Central memory CD4-positive, alpha-beta T cell (primary cell): ENCODE measurements around the gene CYB5B.
A peak's percentile ranks its signal among the peaks of the same experiment; 100 is the strongest.
"Not testable (repeated sequence)": the region's sequence is repeated elsewhere in the genome, so short reads cannot be mapped to it uniquely, and the experiment has no call there.

Source experiments
- DNase-seq: peaks from one replicate; pipeline ENCODE4 v3.0.0; 2022

Gene CYB5B

DNA sequence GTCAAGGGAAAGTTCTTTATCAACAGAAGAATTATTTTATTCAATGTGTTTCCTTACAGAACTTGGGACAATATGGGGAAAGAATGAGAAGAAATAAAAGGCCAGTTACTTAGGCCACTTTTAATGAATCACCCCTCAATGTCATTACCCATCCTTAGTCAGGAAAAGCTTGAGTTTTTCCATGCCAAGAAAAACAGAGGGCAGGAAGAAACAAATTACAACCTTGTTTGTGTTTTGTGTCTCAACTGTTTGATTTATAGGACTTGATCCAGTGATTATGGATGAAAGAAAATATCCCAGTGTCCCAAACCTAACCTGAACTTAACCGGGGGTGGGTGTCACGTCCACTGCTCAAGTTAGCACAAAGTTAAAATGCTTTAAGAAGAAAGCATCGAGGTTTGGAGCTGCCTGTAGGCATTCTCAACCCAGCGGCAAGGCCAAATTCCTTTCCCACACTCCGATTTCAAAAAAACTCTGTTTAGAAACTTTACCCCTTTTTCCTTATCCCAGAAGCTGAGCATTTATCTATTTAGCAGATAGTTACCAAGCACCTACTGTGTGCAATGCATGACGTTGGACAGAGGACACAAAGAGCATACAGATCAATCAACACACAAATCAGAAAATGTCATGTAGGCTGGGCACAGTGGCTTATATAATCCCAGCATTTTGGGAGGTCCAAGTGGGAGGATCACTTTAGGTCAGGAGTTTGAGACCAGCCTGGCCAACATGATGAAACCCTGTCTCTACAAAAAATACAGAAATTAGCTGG lies 14.0 kb upstream of the CYB5B start:
- DNase-seq = no peak

DNA sequence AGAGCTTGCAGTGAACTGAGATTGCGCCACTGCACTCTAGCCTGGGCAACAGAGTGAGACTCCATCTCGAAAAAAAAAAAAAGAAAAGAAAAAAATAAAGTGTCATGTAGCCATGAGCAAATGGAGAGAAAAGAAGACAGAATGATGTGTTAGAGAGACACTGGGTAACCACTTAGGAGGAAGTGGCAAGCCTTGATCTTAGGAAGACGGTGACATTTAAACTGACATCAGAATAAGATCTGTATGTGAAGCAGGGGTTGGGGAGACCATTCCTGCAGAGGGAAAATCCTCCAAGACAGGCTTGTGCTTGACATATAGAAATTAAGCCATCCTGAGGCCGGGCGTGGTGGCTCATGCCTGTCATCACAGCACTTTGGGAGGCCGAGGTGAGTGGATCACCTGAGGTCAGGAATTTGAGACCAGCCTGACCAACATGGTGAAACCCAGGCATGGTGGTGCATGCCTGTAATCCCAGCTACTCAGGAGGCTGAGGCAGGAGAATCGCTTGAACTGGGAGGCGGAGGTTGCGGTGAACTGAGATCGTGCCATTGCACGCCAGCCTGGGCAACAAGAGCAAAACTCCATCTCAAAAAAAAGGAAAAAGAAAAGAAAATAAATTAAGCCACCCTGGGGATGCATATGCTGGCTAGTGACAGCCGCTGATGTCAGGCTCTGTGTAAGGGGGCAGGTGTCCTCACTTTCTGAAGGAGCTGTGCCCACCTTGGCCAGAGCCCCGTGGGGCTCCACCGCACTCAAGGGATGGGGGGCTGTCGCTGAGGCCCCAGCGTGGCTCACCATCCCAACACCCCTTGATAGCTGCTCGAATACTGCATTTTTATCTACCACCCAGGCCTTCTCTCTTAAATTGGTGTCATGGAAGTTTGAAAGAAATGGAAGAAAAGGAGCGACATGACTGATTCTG lies 13.1 kb upstream of the CYB5B start:
- no peak for DNase-seq

DNA sequence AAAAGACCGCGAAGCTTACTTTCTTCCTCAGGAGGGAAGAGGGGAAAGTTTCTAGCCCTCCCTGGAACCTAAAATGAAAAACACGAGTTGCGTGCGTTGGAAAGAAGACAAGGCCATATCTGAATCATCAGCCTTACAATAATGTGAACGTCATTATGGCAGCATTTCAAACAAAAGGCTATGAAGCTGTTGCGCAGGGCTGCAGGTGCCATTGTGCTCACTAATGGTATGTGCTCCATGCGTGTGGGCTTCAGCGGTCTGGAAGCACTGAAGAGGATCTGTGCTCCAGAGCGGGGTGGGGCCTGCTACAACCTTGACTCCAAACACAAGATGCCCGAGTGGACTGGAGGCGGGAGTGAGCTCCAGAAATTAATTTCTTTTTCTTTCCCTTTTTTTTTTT lies 12.1 kb upstream of the CYB5B start:
- DNase-seq = no peak

DNA sequence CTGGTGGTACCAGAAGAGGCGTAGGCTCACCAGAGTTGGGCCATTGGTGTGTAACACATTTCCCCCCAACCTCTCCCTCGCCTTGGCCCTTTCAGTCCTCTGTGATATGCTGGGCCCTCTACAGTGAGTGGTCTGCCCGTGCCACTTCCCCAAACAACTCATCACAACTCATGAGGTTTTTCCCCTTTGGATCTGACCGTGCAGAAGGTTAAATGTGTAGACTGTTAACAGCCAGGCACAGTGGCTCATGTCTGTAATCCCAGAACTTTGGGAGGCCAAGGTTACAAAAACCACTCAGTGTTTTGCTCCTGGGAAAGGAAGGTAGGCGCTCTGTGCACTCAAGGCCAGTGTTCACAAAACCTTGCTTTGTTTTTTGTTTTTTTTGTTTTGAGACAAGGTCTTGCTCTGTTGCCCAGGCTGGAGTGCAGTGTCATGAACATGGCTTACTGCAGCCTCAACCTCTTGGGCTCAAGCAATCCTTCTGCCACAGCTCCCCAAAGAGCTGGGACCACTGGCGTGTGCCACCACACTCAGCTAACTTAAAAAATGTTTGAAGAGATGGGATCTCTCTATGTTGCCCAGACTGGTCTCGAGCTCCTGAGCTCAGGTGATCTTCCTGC lies 11.3 kb upstream of the CYB5B start:
- no peak for DNase-seq

DNA sequence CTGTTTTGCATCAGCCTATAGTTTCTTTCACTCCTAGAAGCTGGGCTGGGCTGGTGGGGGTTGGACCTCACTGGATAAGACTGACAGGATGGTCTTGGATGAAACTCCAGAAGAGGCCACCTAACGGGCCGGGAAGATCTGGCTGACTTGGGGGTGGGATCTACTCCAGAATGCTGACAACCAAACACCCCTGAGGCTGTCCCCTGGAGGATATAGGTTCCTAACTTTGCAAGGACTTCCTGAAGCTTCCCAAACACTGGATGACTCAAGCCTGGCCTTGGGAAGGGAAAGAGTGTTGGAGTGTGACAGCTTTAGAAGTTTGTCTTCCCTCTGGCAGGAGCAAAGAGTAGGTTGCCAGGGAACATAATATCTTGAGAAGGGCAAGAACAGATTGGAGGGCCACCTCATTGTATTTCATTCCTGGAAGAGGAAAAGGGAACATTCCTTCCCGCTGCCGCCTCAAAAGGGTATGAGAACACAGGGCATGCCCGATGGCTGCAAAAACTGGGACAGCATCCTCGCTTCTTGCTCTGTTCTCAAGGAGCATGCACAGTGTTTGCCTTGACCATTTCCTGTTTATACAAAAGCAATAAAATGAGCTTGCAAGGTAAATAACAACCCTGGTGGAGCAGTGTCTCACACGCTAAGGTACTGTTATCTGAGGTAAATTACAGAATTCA lies 6.8 kb upstream of the CYB5B start:
- DNase-seq = no peak

DNA sequence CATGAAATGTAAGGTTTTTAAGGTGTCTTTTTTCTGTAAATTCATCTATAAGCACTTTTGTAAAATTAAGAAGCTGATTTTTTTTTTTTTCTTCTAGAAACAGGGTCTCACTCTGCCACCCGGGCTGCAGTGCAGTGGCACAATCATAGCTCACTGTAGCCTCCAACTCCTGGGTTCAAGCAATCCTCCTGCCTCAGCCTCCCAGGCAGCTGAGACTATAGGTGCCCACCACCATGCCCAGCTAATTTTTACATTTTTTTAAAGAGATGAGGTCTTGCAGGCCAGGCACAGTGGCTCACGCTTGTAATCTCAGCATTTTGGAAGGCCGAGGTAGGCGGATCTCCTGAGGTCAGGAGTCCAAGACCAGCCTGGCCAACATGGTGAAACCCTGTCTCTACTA lies 4.5 kb upstream of the CYB5B start:
- no peak for DNase-seq

DNA sequence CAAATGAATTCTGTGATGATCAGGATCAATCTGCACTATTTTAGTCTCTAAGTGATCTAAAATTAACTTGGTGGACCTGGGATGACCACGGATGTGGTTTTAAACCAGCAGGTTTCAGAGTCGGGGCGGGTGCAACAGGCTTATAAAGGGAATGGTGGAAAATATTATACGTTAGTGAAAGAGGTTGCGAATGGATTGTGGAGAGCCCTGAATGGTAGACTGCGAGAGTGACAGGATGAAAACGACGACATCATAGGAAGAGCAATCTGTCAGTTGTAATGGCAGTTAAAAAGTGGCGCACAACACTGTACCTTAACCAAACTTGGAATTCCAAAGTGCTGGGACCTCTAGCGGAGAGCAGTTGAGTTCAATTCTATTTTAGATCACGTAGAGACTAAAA lies 1.2 kb upstream of the CYB5B start:
- no peak for DNase-seq

DNA sequence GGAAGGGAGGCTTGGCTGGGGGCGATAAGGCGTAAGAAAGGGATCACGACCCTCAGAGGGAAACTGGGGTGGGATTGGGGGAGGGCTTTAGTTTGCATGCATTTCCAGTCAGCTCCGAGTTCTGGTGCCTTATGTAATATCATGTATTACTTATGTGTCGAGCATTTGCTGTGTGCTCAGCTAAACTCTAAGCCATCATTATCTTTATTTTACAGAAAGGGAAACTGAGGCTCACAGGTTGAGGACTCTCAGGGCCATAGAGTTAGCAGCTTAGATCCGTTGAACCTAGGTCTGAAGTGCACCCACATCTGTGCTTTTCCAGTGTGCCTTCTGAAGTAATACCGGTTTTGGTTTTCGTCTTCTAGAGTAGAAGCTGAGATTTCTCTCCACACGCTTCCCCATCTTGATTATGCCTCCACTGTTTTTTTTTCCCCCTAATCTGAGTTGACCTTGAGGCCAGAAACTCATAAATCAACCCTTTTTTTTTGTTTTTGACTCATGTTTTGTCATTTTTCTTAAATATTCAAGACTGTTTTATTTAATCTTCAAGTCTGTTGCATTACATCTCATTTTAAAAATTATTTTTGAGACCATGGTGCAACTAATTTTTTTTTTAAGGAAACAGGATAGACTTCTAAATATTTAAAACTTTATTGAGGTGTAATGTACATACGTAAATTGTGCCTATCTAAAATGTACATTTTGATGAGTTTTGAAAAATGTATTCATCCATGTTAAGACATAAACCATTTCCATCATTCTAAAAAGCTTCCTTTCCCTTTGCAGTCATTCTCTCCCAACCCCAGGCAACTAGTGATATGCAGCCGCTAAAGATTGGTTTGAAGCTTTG lies 741 bp downstream of the CYB5B start:
- no peak for DNase-seq

DNA sequence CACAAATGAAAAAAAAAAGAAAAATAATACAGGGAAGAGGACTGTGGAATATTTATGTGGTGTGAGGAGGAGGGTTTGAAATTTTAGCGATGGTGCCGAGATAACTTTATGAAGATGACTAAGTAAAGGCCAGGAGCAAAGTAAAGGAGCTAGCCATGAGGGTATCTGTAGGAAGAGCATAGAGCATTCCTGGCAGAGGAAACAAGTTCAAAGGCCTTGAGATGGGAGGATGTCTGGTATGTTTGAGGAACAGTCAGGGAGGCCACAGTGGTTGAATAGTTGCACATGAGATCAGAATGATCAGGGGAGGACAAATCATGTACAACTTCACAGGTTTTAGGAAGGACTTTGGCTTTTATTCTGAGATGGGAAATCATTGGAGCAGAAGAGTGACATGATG lies 4.2 kb downstream of the CYB5B start:
- DNase-seq = no peak

DNA sequence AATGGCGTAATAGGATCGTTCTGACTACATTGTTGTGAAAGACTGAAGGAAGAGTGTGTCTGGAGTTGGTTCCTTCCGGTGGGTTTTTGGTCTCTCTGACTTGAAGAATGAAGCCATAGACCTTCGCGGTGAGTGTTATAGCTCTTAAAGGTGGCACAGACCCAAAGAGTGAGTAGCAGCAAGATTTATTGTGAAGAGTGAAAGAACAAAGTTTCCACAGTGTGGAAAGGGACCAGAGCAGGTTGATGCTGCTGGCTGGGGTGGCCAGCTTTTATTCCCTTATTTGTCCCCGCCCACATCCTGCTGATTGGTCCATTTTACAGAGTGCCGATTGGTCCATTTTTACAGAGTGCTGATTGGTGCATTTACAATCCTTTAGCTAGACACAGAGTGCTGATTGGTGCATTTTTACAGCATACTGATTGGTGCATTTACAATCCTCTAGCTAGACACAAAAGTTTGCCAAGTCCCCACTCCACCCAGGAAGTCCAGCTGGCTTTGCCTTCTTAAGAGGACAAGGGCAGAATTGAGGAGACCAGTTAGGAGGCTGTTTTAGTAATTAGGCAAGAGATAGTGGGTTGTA lies 4.7 kb downstream of the CYB5B start:
- DNase-seq = not testable (repeated sequence)

DNA sequence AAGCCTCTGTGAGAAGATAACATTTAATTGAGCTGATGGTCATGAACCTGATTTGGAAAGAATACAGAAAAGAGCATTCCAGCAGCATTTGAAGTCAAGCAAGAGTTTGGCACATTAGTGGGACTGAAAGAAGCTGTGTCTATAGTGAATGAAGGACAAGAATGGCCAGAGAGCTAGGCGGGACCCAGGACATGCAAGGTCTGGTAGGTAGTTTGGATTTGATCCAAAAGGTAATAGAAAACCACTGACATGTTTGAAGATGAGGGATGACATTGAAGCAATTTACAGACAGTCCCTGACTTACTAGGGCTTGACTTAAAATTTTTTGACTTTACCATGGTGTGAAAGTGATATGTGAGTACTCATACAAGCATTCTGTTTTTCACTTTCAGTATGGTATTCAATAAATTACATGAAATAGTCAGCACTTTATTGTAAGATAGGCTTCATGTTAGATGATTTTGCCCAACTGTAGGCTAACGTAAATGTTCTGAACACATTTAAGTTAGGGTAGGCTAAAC lies 7.6 kb downstream of the CYB5B start:
- DNase-seq = no peak

DNA sequence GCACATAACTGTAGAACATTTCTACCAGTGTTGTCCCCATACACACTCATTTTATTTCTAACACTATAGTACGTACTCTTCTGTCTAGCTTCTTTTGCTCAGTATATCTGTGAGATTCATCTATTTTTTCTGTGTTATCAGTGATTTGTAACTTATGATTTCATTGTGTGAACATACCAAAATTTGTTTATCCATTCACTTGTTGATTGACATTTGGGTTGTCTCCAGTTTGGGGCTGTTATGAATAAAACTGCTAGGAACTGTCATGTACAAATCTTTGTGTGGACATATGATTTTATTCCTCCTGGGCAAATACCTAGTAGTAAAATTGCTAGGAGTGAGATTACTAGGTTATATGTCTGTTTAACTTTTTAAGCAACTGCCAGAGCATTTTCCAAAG lies 9.6 kb downstream of the CYB5B start:
- no peak for DNase-seq

DNA sequence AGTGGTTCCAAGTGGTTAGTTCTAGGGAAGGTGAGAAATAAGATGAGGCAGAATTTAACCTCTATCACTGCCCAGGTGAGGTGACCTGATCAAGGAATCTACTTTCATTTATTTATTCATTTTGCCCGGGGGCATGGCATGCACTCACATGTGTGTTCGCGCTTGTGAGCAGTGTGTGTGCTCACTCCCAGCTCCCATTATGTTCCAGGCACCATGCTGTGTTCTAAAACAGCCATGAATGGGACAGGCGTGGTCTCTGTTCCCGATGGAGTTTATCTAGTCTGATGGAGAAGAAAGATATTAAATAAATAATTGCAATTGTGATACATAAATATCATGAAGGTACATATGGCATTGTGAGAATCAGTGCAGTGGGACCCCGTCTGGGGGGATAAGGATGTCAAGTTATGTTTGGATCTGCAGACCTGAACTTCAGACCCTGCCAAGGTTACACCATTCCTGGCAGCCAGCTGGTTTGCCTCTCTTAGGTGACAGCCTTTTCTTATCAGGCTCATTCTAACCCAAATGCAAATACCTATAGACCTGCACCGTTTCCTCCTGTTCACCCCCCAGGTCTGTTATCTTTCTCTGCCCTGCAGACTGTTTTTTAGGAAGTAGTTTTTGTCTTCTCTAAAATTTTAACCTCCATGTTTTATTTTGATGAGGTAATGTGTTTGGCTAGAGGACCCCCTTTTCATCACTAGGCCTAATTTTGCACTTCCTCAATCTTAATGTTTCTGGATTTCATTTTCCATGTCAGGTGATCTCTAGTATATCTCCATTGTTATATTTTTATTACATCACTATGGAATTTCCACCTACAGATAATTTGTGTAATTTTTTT lies 11.8 kb downstream of the CYB5B start:
- no peak for DNase-seq

DNA sequence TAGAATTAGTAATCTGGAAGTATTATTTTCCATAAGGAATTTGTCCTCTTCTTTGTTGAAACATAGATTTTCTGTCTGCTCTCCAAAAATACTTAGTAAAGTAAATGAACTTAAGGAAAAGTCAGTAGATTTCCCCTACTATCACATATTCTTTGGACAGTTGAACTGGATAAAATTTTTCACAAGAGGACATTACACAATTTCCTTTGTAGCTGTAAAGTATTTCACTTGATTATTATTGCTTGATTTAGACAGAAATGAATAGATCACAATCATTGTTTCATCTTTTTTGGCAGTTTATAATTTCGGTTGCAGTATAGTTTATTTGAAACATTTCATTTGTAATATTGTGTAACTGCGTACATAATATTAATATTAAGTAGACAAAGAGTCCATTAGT lies 12.5 kb downstream of the CYB5B start:
- DNase-seq = no peak

DNA sequence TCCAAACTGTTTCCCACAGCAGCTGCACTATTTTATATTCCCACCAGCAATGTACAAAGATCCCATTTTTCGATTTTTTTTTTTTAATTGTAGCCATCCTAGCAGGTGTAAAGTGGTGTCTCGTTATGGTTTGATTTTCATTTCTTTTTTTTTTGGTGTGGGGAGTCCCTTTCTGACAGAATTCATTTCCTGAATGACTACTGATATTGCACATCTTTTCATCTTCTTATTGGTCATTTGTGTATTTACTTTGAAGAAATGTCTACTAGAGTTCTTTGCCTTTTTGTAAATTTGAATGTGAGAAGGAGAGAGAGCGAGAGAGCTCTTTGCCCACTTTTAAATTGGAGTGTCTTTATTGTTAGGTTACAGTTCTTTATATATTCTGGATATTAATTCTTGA lies 14.0 kb downstream of the CYB5B start:
- no peak for DNase-seq

DNA sequence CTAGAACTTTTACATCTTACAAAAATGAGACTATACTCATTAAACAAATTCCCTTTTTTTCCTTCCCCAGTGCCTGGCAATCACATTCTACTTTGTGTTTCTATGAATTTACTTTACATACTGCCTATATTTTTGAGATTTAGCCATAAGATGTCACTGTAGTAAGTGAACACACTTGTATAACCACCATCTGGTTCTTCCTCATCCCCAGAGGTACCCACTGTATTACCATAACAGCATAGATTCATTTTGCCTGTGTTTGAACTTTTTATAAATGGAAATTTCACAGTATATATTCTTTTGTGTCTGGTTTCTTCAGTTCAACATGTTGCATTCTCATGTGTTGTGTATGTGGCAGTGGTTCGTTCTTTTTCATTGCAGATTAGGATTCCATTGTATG lies 15.8 kb downstream of the CYB5B start:
- no peak for DNase-seq

DNA sequence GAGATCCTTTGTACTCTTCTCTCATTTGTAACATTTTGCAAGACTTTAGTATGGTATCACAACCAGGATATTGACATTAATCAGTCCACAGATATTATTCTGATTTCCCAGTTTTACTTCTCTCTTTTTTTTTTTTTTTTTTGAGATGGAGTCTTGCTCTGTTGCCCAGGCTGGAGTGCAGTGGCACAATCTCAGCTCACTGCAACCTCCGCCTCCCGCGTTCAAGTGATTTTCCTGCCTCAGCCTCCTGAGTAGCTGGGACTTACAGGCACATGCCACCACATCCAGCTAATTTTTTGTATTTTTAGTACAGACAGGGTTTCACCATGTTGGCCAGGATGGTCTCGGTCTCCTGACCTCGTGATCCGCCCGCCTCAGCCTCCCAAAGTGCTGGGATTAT lies 16.6 kb downstream of the CYB5B start:
- DNase-seq = not testable (repeated sequence)

DNA sequence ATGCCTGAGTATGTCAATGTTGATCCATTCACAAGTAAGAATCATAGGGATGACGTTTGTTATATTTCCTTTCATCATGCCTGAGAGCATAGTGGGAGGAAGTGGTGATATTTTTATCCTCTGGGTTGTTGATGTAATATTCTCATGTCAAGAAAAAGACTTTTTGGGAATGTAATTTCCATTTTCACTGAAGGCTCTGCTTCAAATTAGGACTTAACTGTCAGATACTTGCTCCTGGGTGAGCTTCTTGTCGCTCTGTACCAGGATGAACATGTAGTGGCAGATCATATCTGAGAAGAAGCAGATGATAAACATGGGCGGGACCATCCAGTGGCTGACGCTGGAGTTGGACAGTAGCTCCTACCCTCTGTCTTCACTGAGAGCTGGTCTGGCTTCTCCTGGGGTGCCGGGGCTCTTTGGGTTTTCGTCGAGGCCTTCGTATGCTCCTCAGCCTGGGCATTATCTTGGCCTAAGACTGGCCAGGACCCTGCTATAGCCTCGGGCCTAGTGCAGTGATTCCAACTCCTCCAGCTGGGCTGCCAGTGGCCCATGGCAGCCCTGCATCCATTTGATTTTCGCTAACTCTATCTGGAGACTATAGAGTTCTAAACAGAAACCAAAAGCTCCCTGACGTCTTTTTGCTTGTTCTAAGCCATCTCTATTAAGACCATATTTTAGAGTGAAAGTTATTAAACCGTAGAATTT lies 19.7 kb downstream of the CYB5B start:
- DNase-seq = peak; percentile 26

DNA sequence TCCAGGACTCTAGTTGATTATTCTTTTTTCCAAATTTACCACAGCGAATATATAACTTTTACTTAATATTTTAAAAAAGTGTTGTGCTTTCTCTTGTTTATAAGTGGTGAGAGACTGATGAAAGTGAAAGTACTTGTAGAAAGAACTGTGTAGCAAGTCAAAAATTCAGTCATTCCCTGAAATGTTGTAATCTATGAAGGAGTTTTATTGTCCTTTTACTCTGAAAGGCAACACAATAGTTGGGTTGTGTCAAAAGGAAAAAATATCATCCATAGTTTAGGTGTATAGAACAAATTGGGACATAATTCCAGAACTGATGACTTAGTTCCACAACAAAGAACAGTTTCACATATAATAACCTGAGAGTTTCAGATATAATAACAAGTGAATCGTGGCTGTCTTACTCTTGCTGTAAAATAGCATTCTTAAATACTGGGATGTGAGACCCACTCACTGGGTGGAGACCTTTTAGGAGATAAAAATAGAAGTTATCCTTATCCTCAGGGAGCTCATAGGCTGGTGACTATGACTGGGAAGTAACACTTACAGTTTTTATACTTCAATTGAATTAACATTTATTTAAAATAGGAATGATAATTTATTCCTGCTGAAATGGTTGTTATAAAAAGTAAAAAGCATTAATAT lies 20.6 kb downstream of the CYB5B start:
- peak; percentile 9 for DNase-seq
